Measurements from ENCODE around the gene ZNF611. TPM values are rescaled to one million over a fixed set of nuclear protein-coding genes. Genes with fewer than 3 reads are reported as not detected.
A peak's percentile ranks its signal among the peaks of the same experiment; 100 is the strongest.

ZNF611 gene
- total and polyA plus RNA-seq, 9 of the 15 experiments (the other 6 are each of a cell fraction or from before 2014, with no cell fraction given): 3.7 to 29.6 (median 12.8) TPM

DNA sequence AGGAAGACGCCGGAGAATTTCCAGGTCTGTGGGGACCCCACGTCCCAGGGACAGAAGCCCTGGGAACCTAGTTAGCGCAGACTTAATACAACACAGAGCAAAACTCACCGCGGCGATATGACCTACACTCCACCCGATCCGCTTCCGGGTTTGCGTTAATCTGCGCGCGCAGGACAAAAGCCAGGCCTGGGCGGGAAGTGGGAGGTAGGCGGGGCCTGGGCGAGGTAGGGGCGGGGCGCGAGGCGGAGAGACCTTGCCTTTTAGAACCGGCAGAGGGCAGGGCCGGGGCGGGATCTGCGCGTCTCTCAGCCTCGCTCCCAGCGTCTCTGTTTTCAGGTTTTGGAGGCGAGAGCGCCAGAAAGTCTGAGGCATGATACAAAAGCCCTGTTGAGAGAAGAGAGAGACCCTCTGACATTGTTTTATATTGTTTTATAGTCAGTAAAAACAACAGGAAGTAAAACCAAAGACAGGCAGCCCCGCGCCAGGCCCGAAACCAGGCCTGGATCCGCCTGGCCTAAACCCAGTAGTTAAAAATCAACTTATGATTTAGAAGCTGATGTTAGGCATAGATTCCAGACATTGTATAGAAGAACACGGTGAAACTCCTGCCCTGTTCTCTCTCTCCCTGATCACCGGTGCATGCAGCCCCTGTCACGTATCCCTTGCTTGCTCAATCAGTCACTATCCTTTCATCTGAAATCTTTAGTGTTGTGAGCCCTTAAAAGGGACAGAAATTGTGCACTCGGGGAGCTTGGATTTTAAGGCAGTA lies at the start of gene ZNF611 (continued):
- TF ChIP-seq, protein P1, sequence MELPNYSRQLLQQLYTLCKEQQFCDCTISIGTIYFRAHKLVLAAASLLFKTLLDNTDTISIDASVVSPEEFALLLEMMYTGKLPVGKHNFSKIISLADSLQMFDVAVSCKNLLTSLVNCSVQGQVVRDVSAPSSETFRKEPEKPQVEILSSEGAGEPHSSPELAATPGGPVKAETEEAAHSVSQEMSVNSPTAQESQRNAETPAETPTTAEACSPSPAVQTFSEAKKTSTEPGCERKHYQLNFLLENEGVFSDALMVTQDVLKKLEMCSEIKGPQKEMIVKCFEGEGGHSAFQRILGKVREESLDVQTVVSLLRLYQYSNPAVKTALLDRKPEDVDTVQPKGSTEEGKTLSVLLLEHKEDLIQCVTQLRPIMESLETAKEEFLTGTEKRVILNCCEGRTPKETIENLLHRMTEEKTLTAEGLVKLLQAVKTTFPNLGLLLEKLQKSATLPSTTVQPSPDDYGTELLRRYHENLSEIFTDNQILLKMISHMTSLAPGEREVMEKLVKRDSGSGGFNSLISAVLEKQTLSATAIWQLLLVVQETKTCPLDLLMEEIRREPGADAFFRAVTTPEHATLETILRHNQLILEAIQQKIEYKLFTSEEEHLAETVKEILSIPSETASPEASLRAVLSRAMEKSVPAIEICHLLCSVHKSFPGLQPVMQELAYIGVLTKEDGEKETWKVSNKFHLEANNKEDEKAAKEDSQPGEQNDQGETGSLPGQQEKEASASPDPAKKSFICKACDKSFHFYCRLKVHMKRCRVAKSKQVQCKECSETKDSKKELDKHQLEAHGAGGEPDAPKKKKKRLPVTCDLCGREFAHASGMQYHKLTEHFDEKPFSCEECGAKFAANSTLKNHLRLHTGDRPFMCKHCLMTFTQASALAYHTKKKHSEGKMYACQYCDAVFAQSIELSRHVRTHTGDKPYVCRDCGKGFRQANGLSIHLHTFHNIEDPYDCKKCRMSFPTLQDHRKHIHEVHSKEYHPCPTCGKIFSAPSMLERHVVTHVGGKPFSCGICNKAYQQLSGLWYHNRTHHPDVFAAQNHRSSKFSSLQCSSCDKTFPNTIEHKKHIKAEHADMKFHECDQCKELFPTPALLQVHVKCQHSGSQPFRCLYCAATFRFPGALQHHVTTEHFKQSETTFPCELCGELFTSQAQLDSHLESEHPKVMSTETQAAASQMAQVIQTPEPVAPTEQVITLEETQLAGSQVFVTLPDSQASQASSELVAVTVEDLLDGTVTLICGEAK (IDR thresholded peaks at IDR 0.05): peak; percentile 61; the same call in 1 of the 2 replicates
- TF ChIP-seq, protein P1 (CRISPR knock-in tag; IDR thresholded peaks at IDR 0.05): no peak
- TF ChIP-seq SLC30A9 (CRISPR knock-in tag; IDR thresholded peaks at IDR 0.05) (no peak), ZNF121 (CRISPR knock-in tag; conservative IDR thresholded peaks at IDR 0.05) (no peak), ZNF699 (CRISPR knock-in tag; IDR thresholded peaks at IDR 0.05; ENCODE audit: insufficient replicate concordance) (no peak), PYGO2 (tag; IDR thresholded peaks at IDR 0.05) (no peak), ZFX (CRISPR knock-in tag; IDR thresholded peaks at IDR 0.05) (peak; percentile 37; the same call in 1 of the 2 replicates), KLF10 (CRISPR knock-in tag; IDR thresholded peaks at IDR 0.05) (no peak), PTRF (tag; IDR thresholded peaks at IDR 0.05) (no peak), POLR2H (tag; IDR thresholded peaks at IDR 0.05; ENCODE audit: low read depth) (peak; percentile 61), TAF9B (IDR thresholded peaks at IDR 0.05; ENCODE audit: partially characterized antibody) (peak; percentile 40), ZNF217 (CRISPR knock-in tag; IDR thresholded peaks at IDR 0.05) (no peak), ATF1 (CRISPR knock-in tag; IDR thresholded peaks at IDR 0.05) (no peak), ATF1 (tag; IDR thresholded peaks at IDR 0.05) (peak; percentile 24; the same call in 1 of the 2 replicates), ZNF764 (CRISPR knock-in tag; IDR thresholded peaks at IDR 0.05; ENCODE audit: low read depth) (no peak)
- TF ChIP-seq, protein P2, sequence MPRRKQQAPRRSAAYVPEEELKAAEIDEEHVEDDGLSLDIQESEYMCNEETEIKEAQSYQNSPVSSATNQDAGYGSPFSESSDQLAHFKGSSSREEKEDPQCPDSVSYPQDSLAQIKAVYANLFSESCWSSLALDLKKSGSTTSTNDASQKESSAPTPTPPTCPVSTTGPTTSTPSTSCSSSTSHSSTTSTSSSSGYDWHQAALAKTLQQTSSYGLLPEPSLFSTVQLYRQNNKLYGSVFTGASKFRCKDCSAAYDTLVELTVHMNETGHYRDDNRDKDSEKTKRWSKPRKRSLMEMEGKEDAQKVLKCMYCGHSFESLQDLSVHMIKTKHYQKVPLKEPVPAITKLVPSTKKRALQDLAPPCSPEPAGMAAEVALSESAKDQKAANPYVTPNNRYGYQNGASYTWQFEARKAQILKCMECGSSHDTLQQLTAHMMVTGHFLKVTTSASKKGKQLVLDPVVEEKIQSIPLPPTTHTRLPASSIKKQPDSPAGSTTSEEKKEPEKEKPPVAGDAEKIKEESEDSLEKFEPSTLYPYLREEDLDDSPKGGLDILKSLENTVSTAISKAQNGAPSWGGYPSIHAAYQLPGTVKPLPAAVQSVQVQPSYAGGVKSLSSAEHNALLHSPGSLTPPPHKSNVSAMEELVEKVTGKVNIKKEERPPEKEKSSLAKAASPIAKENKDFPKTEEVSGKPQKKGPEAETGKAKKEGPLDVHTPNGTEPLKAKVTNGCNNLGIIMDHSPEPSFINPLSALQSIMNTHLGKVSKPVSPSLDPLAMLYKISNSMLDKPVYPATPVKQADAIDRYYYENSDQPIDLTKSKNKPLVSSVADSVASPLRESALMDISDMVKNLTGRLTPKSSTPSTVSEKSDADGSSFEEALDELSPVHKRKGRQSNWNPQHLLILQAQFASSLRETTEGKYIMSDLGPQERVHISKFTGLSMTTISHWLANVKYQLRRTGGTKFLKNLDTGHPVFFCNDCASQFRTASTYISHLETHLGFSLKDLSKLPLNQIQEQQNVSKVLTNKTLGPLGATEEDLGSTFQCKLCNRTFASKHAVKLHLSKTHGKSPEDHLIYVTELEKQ (CRISPR knock-in tag; IDR thresholded peaks at IDR 0.05): no peak

Measured in K562 (cell line).